ENCODE data around the gene APP. TPM values are rescaled to one million over a fixed set of nuclear protein-coding genes. Genes with fewer than 3 reads are reported as not detected.

Gene APP
- total RNA-seq, 1 donor from 2014 or later = 358 TPM

DNA sequence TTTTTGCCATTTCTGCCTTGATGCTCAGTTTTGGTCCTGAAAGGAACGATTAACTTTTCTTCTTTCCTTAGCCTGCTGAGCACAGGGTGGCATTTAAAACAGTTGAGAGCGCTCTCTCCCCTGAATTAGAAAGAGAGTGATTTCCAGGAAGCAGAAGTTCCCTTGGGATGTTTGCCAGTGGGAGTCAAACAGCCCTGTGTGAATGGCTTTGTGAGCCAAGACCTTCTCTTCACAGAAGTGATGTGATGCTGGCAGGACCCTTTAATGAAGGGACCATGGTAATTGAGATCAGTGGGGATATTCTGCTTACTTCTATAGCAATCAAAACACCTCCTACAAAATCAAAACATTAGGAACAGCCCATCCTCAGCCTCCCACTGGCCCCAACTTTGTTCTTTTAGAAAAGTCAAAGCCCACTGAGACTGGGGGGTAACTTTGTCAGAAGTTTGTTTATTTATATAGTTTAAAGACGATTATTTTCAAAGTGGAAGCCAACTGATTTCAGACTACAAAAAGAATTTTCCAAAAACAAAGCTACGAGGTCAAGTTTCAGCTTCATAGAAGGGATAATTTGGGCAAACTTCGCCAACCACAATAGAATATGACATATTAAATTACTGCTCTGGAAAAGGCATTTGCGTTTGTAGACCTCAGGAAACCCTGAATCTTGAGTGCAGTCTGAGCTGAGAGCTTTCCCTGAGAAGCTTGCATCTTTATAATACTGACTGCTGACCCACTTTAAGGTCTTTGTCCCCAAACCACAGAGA lies 313.1 kb downstream of the APP start:
- ATAC-seq = no peak
- DNase-seq = no peak
- Histone ChIP-seq H3K36me3 (no peaks in the 10 kb centered on the region), H3K4me3 (no peak overlapping the region), H3K9me3 (no peaks in the 10 kb centered on the region), H3K27me3 (ENCODE audit: low read depth) (no peaks in the 10 kb centered on the region), H3K27ac (no peak overlapping the region), H3K4me1 (no peaks in the 10 kb centered on the region)
- intact Hi-C loops (cut with DNase I) = no loop called here
- TF ChIP-seq, protein P1, sequence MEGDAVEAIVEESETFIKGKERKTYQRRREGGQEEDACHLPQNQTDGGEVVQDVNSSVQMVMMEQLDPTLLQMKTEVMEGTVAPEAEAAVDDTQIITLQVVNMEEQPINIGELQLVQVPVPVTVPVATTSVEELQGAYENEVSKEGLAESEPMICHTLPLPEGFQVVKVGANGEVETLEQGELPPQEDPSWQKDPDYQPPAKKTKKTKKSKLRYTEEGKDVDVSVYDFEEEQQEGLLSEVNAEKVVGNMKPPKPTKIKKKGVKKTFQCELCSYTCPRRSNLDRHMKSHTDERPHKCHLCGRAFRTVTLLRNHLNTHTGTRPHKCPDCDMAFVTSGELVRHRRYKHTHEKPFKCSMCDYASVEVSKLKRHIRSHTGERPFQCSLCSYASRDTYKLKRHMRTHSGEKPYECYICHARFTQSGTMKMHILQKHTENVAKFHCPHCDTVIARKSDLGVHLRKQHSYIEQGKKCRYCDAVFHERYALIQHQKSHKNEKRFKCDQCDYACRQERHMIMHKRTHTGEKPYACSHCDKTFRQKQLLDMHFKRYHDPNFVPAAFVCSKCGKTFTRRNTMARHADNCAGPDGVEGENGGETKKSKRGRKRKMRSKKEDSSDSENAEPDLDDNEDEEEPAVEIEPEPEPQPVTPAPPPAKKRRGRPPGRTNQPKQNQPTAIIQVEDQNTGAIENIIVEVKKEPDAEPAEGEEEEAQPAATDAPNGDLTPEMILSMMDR (IDR thresholded peaks at IDR 0.05) = no peak

DNA sequence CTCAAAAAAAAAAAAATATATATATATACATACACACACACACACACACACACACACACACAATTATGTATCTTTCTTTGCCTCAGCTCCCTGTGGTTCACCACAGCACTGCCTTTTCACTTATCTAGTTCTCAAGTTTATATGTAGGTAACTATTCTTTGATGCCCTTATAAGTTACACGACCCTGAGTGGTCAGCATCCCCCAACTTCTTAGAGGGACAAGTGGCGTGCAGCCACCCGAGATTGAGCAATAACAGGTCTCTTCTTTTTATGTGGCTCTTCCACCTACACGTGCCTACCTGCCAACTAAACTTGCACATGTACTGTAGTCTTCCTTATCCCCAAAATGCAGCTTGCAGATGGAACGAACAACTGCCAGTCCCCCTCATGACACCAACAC lies 315.0 kb downstream of the APP start:
- Histone ChIP-seq H3K27me3 (ENCODE audit: low read depth) (peaks cover 3% of the 10 kb centered on the region), H3K4me1 (no peaks in the 10 kb centered on the region), H3K27ac (no peak overlapping the region), H3K36me3 (no peaks in the 10 kb centered on the region), H3K4me3 (no peak overlapping the region), H3K9me3 (no peaks in the 10 kb centered on the region)
- ATAC-seq = no peak
- TF ChIP-seq, protein P1 (IDR thresholded peaks at IDR 0.05) = no peak
- DNase-seq = no peak
- intact Hi-C loops (cut with DNase I) = no loop called here

DNA sequence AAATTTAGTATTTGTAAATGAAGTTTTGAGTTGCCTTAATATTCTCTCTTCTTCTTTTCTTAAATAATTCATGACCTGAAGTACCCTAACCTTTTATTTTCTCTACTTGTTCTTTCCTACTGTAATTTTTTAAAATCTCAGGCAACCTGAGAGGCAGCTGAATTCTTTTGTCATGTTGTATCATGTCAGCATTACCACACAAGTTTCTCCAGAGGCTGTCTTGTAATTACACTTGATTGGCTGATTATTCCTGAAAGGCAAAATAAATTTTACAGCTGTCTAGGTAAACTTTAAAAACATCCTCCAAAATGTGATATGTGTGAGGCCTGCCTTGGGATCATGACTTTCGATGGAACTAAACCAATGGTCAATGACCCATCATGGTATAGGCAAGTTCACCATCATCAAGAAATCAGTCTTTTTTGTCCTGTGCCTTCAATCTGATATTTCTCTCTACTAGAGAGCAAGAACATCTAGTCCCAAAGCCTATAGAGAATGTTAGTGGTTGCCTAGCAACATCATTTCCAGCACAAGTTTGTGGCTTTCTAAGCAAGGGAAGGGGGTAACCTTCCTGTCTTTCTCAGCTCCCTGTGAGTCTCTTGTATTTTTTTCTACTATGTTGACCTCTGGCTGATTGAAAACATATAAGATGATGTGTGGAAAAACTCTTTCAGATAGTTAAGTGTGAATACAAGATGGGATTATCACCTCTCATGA lies 320.3 kb downstream of the APP start:
- H3K9me3 ChIP-seq = no peaks in the 10 kb centered on the region
- H3K4me1 ChIP-seq = no peaks in the 10 kb centered on the region
- no peaks in the 10 kb centered on the region for H3K36me3 ChIP-seq
- intact Hi-C loops (cut with DNase I) = no loop called here
- H3K27ac ChIP-seq = no peak overlapping the region
- no peak for DNase-seq
- no peak overlapping the region for H3K4me3 ChIP-seq
- no peak for ATAC-seq
- TF ChIP-seq, protein P1 (IDR thresholded peaks at IDR 0.05) = no peak
- H3K27me3 ChIP-seq (ENCODE audit: low read depth) = peaks cover 3% of the 10 kb centered on the region

DNA sequence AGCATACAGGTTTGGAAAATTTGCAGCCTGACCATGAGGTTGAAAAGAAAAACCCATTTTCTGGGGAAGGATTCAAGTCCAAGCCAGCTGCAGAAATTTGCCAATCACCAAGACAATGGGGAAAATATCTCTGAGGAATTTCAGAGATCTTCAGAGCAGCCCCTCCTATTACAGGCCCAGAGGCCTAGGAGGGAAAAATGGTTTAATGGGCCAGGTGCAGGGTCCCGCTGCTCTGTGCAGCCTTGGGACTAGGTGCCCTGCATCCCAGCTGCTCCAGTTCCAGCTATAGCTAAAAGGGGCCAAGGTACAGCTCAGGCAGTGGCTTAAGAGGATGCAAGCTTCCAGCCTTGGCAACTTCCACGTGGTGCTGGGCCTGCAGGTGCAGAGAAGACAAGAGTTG lies 322.3 kb downstream of the APP start:
- TF ChIP-seq, protein P1 (IDR thresholded peaks at IDR 0.05) = no peak
- Histone ChIP-seq H3K27me3 (ENCODE audit: low read depth) (peaks cover 3% of the 10 kb centered on the region), H3K9me3 (no peaks in the 10 kb centered on the region), H3K4me1 (no peaks in the 10 kb centered on the region), H3K4me3 (no peak overlapping the region), H3K27ac (no peak overlapping the region), H3K36me3 (no peaks in the 10 kb centered on the region)
- no peak for DNase-seq
- intact Hi-C loops (cut with DNase I) = no loop called here
- no peak for ATAC-seq

DNA sequence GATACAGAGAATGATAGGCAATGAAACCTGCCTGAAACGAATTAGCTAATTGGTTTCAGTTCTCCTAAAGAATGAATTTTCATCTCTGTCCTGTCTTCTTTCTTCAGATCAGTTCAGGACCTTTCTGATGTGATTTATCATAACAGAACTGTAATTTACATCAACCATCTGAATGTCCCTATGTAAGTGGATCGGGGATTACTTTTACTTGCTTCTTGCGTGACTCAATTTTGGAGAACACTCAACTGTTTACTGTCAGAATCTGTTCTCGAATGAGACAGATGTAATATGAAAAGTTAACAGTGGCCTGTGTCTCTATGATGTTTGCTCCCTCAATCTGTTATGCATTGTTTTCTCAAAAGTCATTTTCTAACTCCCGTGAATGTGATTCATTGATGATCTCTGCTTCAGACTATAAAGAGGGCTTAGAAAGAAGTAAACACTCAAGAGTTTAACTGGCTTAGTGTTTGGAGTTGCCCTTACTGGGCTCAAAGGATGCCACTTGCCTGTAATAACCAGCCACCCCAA lies 324.8 kb downstream of the APP start:
- TF ChIP-seq, protein P1 (IDR thresholded peaks at IDR 0.05) = no peak
- no peaks in the 10 kb centered on the region for H3K27me3 ChIP-seq (ENCODE audit: low read depth)
- intact Hi-C loops (cut with DNase I) = no loop called here
- H3K27ac ChIP-seq = no peak overlapping the region
- ATAC-seq = no peak
- H3K36me3 ChIP-seq = no peaks in the 10 kb centered on the region
- H3K9me3 ChIP-seq = no peaks in the 10 kb centered on the region
- no peak for DNase-seq
- H3K4me1 ChIP-seq = no peaks in the 10 kb centered on the region
- H3K4me3 ChIP-seq = no peak overlapping the region
